Measurements from ENCODE around the gene MAMSTR. TPM values are rescaled to one million over a fixed set of nuclear protein-coding genes. Genes with fewer than 3 reads are reported as not detected.

MAMSTR gene
- total and polyA plus RNA-seq, 9 donors, result 1.3 to 17.1 (median 10.7) TPM

DNA sequence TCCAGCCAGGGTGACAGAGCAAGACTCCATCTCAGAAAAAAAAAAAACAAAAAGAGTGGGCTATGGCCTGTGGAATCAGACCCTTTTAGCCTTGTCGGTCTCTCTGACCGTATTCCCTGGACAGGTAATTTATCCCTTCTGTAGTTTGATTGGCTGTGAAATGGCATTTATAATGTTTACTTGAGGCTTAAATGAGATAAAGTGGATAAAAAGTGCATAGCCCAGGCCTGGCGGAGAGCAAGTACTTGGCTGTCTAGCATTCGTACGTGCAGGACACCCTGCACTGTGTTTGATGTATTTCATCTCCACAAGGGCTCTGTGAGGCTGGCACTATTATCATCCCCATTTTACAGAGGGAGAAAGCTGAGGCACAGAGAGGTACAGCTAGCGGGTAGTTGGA, 53.7 kb downstream of the MAMSTR start:
- Histone ChIP-seq H3K4me3 (no peak overlapping the region), H3K27ac (no peak overlapping the region), H3K36me3 (no peaks in the 10 kb centered on the region), H3K4me1 (ENCODE audit: insufficient read depth) (no peaks in the 10 kb centered on the region), H3K9me3 (no peaks in the 10 kb centered on the region), H3K27me3 (no peaks in the 10 kb centered on the region)
- WGBS, 3 donors, result 86 to 95% (median 91%) methylated on average over 6 of the region's 6 CpGs
- intact Hi-C loops (cut with DNase I), result no loop called here
- no peak for DNase-seq
- TF ChIP-seq POLR2A (IDR thresholded peaks at IDR 0.05) (no peak), EP300 (IDR thresholded peaks at IDR 0.05) (no peak)
- TF ChIP-seq, protein P1, sequence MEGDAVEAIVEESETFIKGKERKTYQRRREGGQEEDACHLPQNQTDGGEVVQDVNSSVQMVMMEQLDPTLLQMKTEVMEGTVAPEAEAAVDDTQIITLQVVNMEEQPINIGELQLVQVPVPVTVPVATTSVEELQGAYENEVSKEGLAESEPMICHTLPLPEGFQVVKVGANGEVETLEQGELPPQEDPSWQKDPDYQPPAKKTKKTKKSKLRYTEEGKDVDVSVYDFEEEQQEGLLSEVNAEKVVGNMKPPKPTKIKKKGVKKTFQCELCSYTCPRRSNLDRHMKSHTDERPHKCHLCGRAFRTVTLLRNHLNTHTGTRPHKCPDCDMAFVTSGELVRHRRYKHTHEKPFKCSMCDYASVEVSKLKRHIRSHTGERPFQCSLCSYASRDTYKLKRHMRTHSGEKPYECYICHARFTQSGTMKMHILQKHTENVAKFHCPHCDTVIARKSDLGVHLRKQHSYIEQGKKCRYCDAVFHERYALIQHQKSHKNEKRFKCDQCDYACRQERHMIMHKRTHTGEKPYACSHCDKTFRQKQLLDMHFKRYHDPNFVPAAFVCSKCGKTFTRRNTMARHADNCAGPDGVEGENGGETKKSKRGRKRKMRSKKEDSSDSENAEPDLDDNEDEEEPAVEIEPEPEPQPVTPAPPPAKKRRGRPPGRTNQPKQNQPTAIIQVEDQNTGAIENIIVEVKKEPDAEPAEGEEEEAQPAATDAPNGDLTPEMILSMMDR (IDR thresholded peaks at IDR 0.05), result no peak

DNA sequence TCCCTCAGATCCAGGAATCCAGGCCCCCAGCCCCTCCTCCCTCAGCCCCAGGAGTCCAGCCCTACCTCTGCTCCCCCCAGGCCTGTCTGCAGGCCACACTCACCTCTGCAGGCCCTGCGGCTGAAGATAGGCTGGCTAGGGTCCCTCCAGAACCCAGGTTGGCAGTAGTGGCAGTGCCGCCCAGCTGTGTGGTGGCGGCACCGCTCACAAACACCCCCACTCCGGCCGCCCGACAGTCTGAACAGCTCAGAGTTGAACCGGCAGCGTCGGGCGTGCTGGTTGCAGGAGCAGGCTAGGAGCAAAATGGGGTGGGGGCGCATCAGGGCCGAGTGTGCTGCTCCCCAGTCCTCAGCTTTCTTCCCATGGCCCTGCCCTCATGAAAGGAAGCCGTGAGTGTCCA, 55.0 kb downstream of the MAMSTR start:
- intact Hi-C loops (cut with DNase I), result no loop called here
- Histone ChIP-seq H3K27me3 (no peaks in the 10 kb centered on the region), H3K36me3 (no peaks in the 10 kb centered on the region), H3K9me3 (no peaks in the 10 kb centered on the region), H3K4me1 (ENCODE audit: insufficient read depth) (no peaks in the 10 kb centered on the region), H3K27ac (no peak overlapping the region), H3K4me3 (no peak overlapping the region)
- TF ChIP-seq POLR2A (IDR thresholded peaks at IDR 0.05) (no peak), EP300 (IDR thresholded peaks at IDR 0.05) (no peak)
- TF ChIP-seq, protein P1 (IDR thresholded peaks at IDR 0.05), result no peak
- DNase-seq, result no peak
- 79 to 93% (median 88%) methylated on average over 13 to 14 of the region's 14 CpGs for WGBS, 3 donors

DNA sequence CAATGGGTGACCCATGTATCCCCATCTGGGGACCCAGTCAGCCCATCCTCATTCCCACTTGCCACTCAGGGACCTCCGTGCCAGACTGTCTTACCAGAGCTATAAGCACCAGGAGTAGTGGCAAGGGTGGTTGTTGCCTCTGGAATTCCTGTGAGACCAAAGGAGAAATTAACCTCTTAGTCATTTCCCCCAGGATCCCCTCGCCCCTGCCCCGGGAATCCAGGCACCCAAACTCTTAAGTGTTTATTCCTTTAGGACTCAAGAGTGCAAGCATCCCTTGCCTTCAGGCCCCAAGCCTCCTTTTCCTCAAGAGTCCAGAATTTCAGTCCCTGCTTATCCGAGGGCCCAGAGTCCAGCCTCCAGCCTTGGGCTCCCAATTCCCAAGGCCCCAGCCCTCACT, 55.9 kb downstream of the MAMSTR start:
- 89 to 93% (median 93%) methylated on average over 4 of the region's 4 CpGs for WGBS, 3 donors
- no peaks in the 10 kb centered on the region for H3K27me3 ChIP-seq
- no peaks in the 10 kb centered on the region for H3K4me1 ChIP-seq (ENCODE audit: insufficient read depth)
- H3K27ac ChIP-seq, result no peak overlapping the region
- DNase-seq, result no peak
- intact Hi-C loops (cut with DNase I), result no loop called here
- H3K4me3 ChIP-seq, result no peak overlapping the region
- TF ChIP-seq EP300 (IDR thresholded peaks at IDR 0.05) (no peak), POLR2A (IDR thresholded peaks at IDR 0.05) (no peak)
- TF ChIP-seq, protein P1 (IDR thresholded peaks at IDR 0.05), result no peak
- no peaks in the 10 kb centered on the region for H3K36me3 ChIP-seq
- no peaks in the 10 kb centered on the region for H3K9me3 ChIP-seq

Other genes starting within 250 kb of the MAMSTR start
- gene LMTK3, start 207.9 kb downstream of the MAMSTR start, total RNA-seq, result 1 to 10 TPM in 1 of 7 donors, under 1 TPM in 6; 0.38 to 2.5 (median 0.50) TPM
- under 1 TPM in 1 of 2 donors, not detected in 1; 0.27 TPM for gene LMTK3, start 207.9 kb downstream of the MAMSTR start, polyA plus RNA-seq
- under 1 TPM in 1 of 7 donors, not detected in 6; 0.20 TPM for gene SULT2B1, start 167.6 kb downstream of the MAMSTR start, total RNA-seq
- under 1 TPM in 1 of 2 donors, not detected in 1; 0.10 TPM for gene SULT2B1, start 167.6 kb downstream of the MAMSTR start, polyA plus RNA-seq
- gene SPACA4, start 113.0 kb downstream of the MAMSTR start, total RNA-seq, result not detected
- not detected for gene SPACA4, start 113.0 kb downstream of the MAMSTR start, polyA plus RNA-seq
- 1 to 10 TPM in 5 of 7 donors, not detected in 2; 1.1 to 6.9 (median 1.5) TPM for gene FAM83E, start 104.6 kb downstream of the MAMSTR start, total RNA-seq
- under 1 TPM in 1 of 2 donors, not detected in 1; 0.16 TPM for gene FAM83E, start 104.6 kb downstream of the MAMSTR start, polyA plus RNA-seq
- 1,000 to 10,000 TPM; 2,699 to 8,435 (median 3,584) TPM for gene RPL18, start 100.5 kb downstream of the MAMSTR start, total RNA-seq
- gene RPL18, start 100.5 kb downstream of the MAMSTR start, polyA plus RNA-seq, result 1,000 to 10,000 TPM; 1,780 to 6,110 TPM
- 10 to 100 TPM; 12.3 to 37.2 (median 27.0) TPM for gene SPHK2, start 100.2 kb downstream of the MAMSTR start, total RNA-seq
- gene SPHK2, start 100.2 kb downstream of the MAMSTR start, polyA plus RNA-seq, result 10 to 100 TPM in 1 of 2 donors, 1 to 10 TPM in 1; 2.9 to 24.5 TPM
- gene DBP, start 82.3 kb downstream of the MAMSTR start, total RNA-seq, result 10 to 100 TPM; 19.7 to 69.8 (median 34.6) TPM
- 10 to 100 TPM; 19.8 to 29.0 TPM for gene DBP, start 82.3 kb downstream of the MAMSTR start, polyA plus RNA-seq
- gene CA11, start 73.5 kb downstream of the MAMSTR start, total RNA-seq, result 10 to 100 TPM; 14.9 to 52.5 (median 40.8) TPM
- 10 to 100 TPM; 43.1 to 53.1 TPM for gene CA11, start 73.5 kb downstream of the MAMSTR start, polyA plus RNA-seq
- gene NTN5, start 46.7 kb downstream of the MAMSTR start, total RNA-seq, result 1 to 10 TPM in 6 of 7 donors, under 1 TPM in 1; 0.23 to 3.8 (median 2.2) TPM
- 1 to 10 TPM in 1 of 2 donors, under 1 TPM in 1; 0.55 to 1.4 TPM for gene NTN5, start 46.7 kb downstream of the MAMSTR start, polyA plus RNA-seq
- gene FUT2, start 23.8 kb downstream of the MAMSTR start, total RNA-seq, result 1 to 10 TPM in 5 of 7 donors, not detected in 2; 1.0 to 2.5 (median 2.4) TPM
- under 1 TPM; 0.10 to 0.23 TPM for gene FUT2, start 23.8 kb downstream of the MAMSTR start, polyA plus RNA-seq
- 10 to 100 TPM in 5 of 7 donors, 1 to 10 TPM in 2; 4.9 to 25.9 (median 14.2) TPM for gene RASIP1, start 20.9 kb upstream of the MAMSTR start, total RNA-seq
- 10 to 100 TPM in 1 of 2 donors, 1 to 10 TPM in 1; 4.1 to 18.4 TPM for gene RASIP1, start 20.9 kb upstream of the MAMSTR start, polyA plus RNA-seq
- gene IZUMO1, start 27.2 kb upstream of the MAMSTR start, total RNA-seq, result under 1 TPM in 2 of 7 donors, not detected in 5; 0.11 to 0.67 TPM
- gene IZUMO1, start 27.2 kb upstream of the MAMSTR start, polyA plus RNA-seq, result under 1 TPM; 0.08 to 0.13 TPM
- 1 to 10 TPM in 3 of 7 donors, under 1 TPM in 4; 0.48 to 4.0 (median 0.87) TPM for gene FUT1, start 32.9 kb upstream of the MAMSTR start, total RNA-seq
- gene FUT1, start 32.9 kb upstream of the MAMSTR start, polyA plus RNA-seq, result 1 to 10 TPM; 1.3 to 1.4 TPM
- not detected for gene FGF21, start 35.8 kb upstream of the MAMSTR start, total RNA-seq
- gene FGF21, start 35.8 kb upstream of the MAMSTR start, polyA plus RNA-seq, result not detected
- gene BCAT2, start 91.3 kb upstream of the MAMSTR start, total RNA-seq, result 10 to 100 TPM; 29.1 to 73.6 (median 55.5) TPM
- 10 to 100 TPM in 1 of 2 donors, 1 to 10 TPM in 1; 7.8 to 70.5 TPM for gene BCAT2, start 91.3 kb upstream of the MAMSTR start, polyA plus RNA-seq
- gene HSD17B14, start 116.8 kb upstream of the MAMSTR start, total RNA-seq, result 10 to 100 TPM; 22.9 to 82.8 (median 46.1) TPM
- 10 to 100 TPM; 10.6 to 78.7 TPM for gene HSD17B14, start 116.8 kb upstream of the MAMSTR start, polyA plus RNA-seq
- 10 to 100 TPM; 18.3 to 96.5 (median 52.7) TPM for gene PLEKHA4, start 148.9 kb upstream of the MAMSTR start, total RNA-seq
- 10 to 100 TPM; 18.8 to 50.9 TPM for gene PLEKHA4, start 148.9 kb upstream of the MAMSTR start, polyA plus RNA-seq
- gene PPP1R15A, start 152.7 kb upstream of the MAMSTR start, total RNA-seq, result 100 to 1,000 TPM in 1 of 7 donors, 10 to 100 TPM in 6; 22.8 to 156 (median 40.1) TPM
- 10 to 100 TPM; 63.2 to 66.2 TPM for gene PPP1R15A, start 152.7 kb upstream of the MAMSTR start, polyA plus RNA-seq
- 1 to 10 TPM in 5 of 7 donors, not detected in 2; 1.8 to 3.3 (median 2.5) TPM for gene TULP2, start 179.0 kb upstream of the MAMSTR start, total RNA-seq
- under 1 TPM; 0.35 to 0.40 TPM for gene TULP2, start 179.0 kb upstream of the MAMSTR start, polyA plus RNA-seq
- 100 to 1,000 TPM; 128 to 249 (median 189) TPM for gene NUCB1, start 180.6 kb upstream of the MAMSTR start, total RNA-seq
- gene NUCB1, start 180.6 kb upstream of the MAMSTR start, polyA plus RNA-seq, result 100 to 1,000 TPM; 141 to 230 TPM
- under 1 TPM in 4 of 7 donors, not detected in 3; 0.28 to 0.78 (median 0.68) TPM for gene DHDH, start 214.0 kb upstream of the MAMSTR start, total RNA-seq
- gene DHDH, start 214.0 kb upstream of the MAMSTR start, polyA plus RNA-seq, result under 1 TPM in 1 of 2 donors, not detected in 1; 0.52 TPM
- gene BAX, start 235.2 kb upstream of the MAMSTR start, total RNA-seq, result 10 to 100 TPM; 10.6 to 57.7 (median 45.9) TPM
- gene BAX, start 235.2 kb upstream of the MAMSTR start, polyA plus RNA-seq, result 10 to 100 TPM; 14.6 to 48.1 TPM
- 1,000 to 10,000 TPM; 1,608 to 2,908 (median 2,022) TPM for gene FTL, start 245.6 kb upstream of the MAMSTR start, total RNA-seq
- gene FTL, start 245.6 kb upstream of the MAMSTR start, polyA plus RNA-seq, result 1,000 to 10,000 TPM; 2,697 to 3,617 TPM

Measured in ovary (tissue), 9 donors.